ENCODE results near the gene FAM131A.

DNA sequence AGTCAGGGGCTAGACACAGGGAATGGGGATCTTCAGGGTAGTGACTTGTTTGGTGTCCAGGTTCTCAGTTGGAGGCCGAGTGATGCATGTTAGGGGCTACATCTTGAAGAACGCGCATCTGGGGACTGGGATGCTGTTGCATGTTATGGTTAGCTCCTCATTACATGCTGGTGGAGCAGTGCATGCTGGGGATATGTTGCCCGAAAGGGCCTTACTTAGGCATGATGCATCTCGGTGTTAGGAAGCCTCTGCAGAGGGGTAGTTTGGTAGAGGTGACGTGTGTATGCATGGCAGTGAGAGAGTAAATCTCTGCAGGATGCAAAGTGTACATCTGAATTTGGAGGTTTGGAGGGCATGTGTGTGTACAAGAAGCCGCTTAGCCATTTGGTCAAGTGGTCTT, 20.6 kb upstream of the FAM131A start:
- TF ChIP-seq ZNF8 (CRISPR knock-in tag; IDR thresholded peaks at IDR 0.05), result no peak
- no peak for TF ChIP-seq ZFP30 (CRISPR knock-in tag; IDR thresholded peaks at IDR 0.05)

All from SK-N-SH treated with all-trans-retinoic acid at 6 μM for 48 hours (cell line).